GM12874 (cell line): ENCODE data around the gene EPB41L5.

Source experiments
- CTCF ChIP-seq: IDR thresholded peaks from 2 replicates; pipeline ENCODE4 v1.5.1; 2011; ENCODE audit warnings: low read depth, mild to moderate bottlenecking, control low read depth, low read length, moderate library complexity; ENCODE audit not compliant: insufficient read depth

EPB41L5 gene

GRCh38 chr2:120228503-120228902 lies 215.6 kb downstream of the EPB41L5 start:
- no peak for TF ChIP-seq CTCF
